ENCODE results near the gene SUV39H2. TPM values are rescaled to one million over a fixed set of nuclear protein-coding genes. Genes with fewer than 3 reads are reported as not detected.

Gene SUV39H2
- total RNA-seq, 1 experiment from 2014 or later: 6.4 TPM

DNA sequence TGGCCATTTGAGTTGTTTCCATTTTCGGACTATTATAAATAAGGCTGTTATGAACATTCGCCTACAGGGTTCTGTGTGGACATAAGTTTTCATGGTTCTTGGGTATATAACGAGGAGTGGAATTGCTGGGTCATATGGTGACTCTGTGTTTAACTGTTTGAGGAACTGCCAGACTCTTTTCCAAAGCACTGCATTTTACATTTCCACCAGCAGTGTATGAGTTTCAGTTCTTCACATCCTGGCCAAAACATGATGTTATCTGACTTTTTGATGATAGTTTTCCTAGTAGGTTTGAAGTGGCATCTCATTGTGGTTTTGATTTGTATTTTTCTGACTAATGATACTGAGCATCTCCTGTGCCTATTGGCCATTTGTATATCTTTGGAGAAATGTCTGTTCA, 5.4 kb downstream of the SUV39H2 start:
- H3K9ac ChIP-seq (ENCODE audit: low read length): no peak overlapping the region
- no TSS peak for BruUV-seq (replicated peaks)
- no peak overlapping the region for H3K4me3 ChIP-seq (ENCODE audit: low read length)
- H3K9me2 ChIP-seq (replicated peaks; ENCODE audit: low read length): no peaks in the 10 kb centered on the region
- no peak overlapping the region for H3K27ac ChIP-seq (ENCODE audit: low read length)
- H2AFZ ChIP-seq (ENCODE audit: low read length): no peak overlapping the region
- peaks cover 10% of the 10 kb centered on the region; the same call in 1 of the 2 replicates for H4K20me1 ChIP-seq (ENCODE audit: low read length)
- no peaks in the 10 kb centered on the region for H3F3A ChIP-seq (ENCODE audit: low read length, unreplicated experiment)
- ChIA-PET POLR2A (ENCODE audit: unreplicated experiment) (no interaction called here), CTCF (no interaction called here)
- H3K4me2 ChIP-seq (ENCODE audit: low read length): no peak overlapping the region
- peaks cover 90% of the 10 kb centered on the region for H3K79me2 ChIP-seq (ENCODE audit: low read length)
- H3K27me3 ChIP-seq (ENCODE audit: low read length): no peaks in the 10 kb centered on the region
- TF ChIP-seq, protein P1, sequence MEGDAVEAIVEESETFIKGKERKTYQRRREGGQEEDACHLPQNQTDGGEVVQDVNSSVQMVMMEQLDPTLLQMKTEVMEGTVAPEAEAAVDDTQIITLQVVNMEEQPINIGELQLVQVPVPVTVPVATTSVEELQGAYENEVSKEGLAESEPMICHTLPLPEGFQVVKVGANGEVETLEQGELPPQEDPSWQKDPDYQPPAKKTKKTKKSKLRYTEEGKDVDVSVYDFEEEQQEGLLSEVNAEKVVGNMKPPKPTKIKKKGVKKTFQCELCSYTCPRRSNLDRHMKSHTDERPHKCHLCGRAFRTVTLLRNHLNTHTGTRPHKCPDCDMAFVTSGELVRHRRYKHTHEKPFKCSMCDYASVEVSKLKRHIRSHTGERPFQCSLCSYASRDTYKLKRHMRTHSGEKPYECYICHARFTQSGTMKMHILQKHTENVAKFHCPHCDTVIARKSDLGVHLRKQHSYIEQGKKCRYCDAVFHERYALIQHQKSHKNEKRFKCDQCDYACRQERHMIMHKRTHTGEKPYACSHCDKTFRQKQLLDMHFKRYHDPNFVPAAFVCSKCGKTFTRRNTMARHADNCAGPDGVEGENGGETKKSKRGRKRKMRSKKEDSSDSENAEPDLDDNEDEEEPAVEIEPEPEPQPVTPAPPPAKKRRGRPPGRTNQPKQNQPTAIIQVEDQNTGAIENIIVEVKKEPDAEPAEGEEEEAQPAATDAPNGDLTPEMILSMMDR (conservative IDR thresholded peaks at IDR 0.05; ENCODE audit: low read depth, low read length): no peak
- TF ChIP-seq EZH2phosphoT487 (IDR thresholded peaks at IDR 0.05; ENCODE audit: borderline replicate concordance, low read length) (no peak), EZH2 (IDR thresholded peaks at IDR 0.05; ENCODE audit: low read length, unreplicated experiment) (no peak)
- intact Hi-C loops (cut with micrococcal nuclease): loop anchor here (5.0 kb wide), 1 partner anchor 68 kb away; the partner anchor contains the start of gene DCLRE1C
- H3K9me3 ChIP-seq (ENCODE audit: low read length): no peaks in the 10 kb centered on the region
- ATAC-seq: no peak
- DNase-seq: no peak
- no peaks in the 10 kb centered on the region for H3K36me3 ChIP-seq (ENCODE audit: low read depth, low read length)
- H3K4me1 ChIP-seq (ENCODE audit: insufficient read depth, low read length): peaks cover 8% of the 10 kb centered on the region

DNA sequence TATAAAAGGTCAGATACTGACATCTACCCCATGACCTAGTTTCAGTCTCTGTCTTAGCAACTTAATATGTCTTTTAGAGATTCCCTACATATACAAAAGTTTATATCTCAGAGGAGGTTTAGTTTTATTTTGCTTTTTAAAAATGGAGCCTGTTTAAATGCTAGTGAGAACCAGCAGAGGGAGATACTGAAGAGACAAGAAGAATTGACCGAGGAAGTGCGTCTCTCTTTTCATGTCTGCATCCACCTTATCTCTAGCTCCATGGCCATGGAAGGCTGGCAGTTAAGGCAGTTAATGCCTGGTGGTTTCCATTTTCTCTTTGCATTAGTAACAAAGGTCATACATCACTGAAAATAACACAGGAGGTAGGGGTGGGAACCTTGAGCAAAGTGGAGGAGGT, 10.7 kb downstream of the SUV39H2 start:
- H3K4me3 ChIP-seq (ENCODE audit: low read length): no peak overlapping the region
- no peaks in the 10 kb centered on the region for H3F3A ChIP-seq (ENCODE audit: low read length, unreplicated experiment)
- intact Hi-C loops (cut with micrococcal nuclease): no loop called here
- peaks cover 82% of the 10 kb centered on the region for H3K79me2 ChIP-seq (ENCODE audit: low read length)
- POLR2A ChIA-PET (ENCODE audit: unreplicated experiment): no interaction called here
- no peak overlapping the region for H3K4me2 ChIP-seq (ENCODE audit: low read length)
- no peaks in the 10 kb centered on the region for H3K27me3 ChIP-seq (ENCODE audit: low read length)
- H3K9ac ChIP-seq (ENCODE audit: low read length): no peak overlapping the region
- CTCF ChIA-PET: interaction anchor here (1.0 kb wide), 1 partner anchor 11 kb away, joined by 4 read pairs; no protein-coding TSS in a partner anchor
- H3K9me3 ChIP-seq (ENCODE audit: low read length): no peaks in the 10 kb centered on the region
- H3K27ac ChIP-seq (ENCODE audit: low read length): no peak overlapping the region
- H3K36me3 ChIP-seq (ENCODE audit: low read depth, low read length): no peaks in the 10 kb centered on the region
- TF ChIP-seq, protein P1 (conservative IDR thresholded peaks at IDR 0.05; ENCODE audit: low read depth, low read length): peak; percentile 38; the same call in 1 of the 2 replicates
- TF ChIP-seq EZH2 (IDR thresholded peaks at IDR 0.05; ENCODE audit: low read length, unreplicated experiment): no peak
- no peak for TF ChIP-seq EZH2phosphoT487 (IDR thresholded peaks at IDR 0.05; ENCODE audit: borderline replicate concordance, low read length)
- H3K4me1 ChIP-seq (ENCODE audit: insufficient read depth, low read length): no peaks in the 10 kb centered on the region
- no peaks in the 10 kb centered on the region for H4K20me1 ChIP-seq (ENCODE audit: low read length)
- no peak for ATAC-seq
- no TSS peak for BruUV-seq (replicated peaks)
- H3K9me2 ChIP-seq (replicated peaks; ENCODE audit: low read length): no peaks in the 10 kb centered on the region
- peak; percentile 6 for DNase-seq
- no peak overlapping the region for H2AFZ ChIP-seq (ENCODE audit: low read length)

DNA sequence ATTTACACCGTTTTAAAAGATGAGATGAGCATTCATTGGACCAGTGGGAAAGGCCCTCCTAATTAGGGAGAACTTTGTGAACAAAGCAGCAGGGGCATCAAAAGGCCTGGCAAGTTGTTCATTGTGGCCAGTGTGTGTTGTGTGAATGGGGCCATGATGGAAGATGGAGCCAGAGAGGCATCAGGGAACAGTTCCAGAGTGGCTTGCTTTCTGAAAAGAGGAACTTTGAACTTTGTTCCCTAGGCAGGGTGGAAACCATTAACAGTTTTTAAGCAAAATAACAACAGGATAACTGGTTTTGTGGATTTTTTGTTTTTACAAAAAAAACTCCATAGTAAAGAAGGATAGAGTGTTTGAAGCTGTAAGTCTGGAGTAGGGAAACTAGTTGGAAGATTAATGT, 12.5 kb downstream of the SUV39H2 start:
- Histone ChIP-seq H3K9ac (ENCODE audit: low read length) (no peak overlapping the region), H3K4me1 (ENCODE audit: insufficient read depth, low read length) (no peaks in the 10 kb centered on the region), H3K36me3 (ENCODE audit: low read depth, low read length) (no peaks in the 10 kb centered on the region), H3K79me2 (ENCODE audit: low read length) (peaks cover 72% of the 10 kb centered on the region), H3F3A (ENCODE audit: low read length, unreplicated experiment) (no peaks in the 10 kb centered on the region), H3K4me2 (ENCODE audit: low read length) (no peak overlapping the region), H3K27ac (ENCODE audit: low read length) (no peak overlapping the region), H4K20me1 (ENCODE audit: low read length) (no peaks in the 10 kb centered on the region), H3K9me3 (ENCODE audit: low read length) (no peaks in the 10 kb centered on the region), H2AFZ (ENCODE audit: low read length) (no peak overlapping the region), H3K27me3 (ENCODE audit: low read length) (no peaks in the 10 kb centered on the region), H3K9me2 (replicated peaks; ENCODE audit: low read length) (no peaks in the 10 kb centered on the region), H3K4me3 (ENCODE audit: low read length) (no peak overlapping the region)
- no TSS peak for BruUV-seq (replicated peaks)
- POLR2A ChIA-PET (ENCODE audit: unreplicated experiment): no interaction called here
- intact Hi-C loops (cut with micrococcal nuclease): no loop called here
- ATAC-seq: no peak
- no peak for DNase-seq
- CTCF ChIA-PET: no interaction called here
- TF ChIP-seq, protein P1 (conservative IDR thresholded peaks at IDR 0.05; ENCODE audit: low read depth, low read length): no peak
- TF ChIP-seq EZH2 (IDR thresholded peaks at IDR 0.05; ENCODE audit: low read length, unreplicated experiment) (no peak), EZH2phosphoT487 (IDR thresholded peaks at IDR 0.05; ENCODE audit: borderline replicate concordance, low read length) (no peak)

All from PC-3 (cell line).